CD8-positive, alpha-beta memory T cell (primary cell): ENCODE measurements around the gene ST6GALNAC3. TPM values are rescaled to one million over a fixed set of nuclear protein-coding genes. Genes with fewer than 3 reads are reported as not detected.

Experiments used
- CTCF ChIA-PET: fragments of 350-600 bp; sonication (Branson Sonifier 250); formaldehyde crosslinking; loops from one replicate; lab custom pipeline; 2021; ENCODE audit warnings: antibody characterized with exemption; lab: Charles Lee
- POLR2A ChIA-PET: fragments of 350-600 bp; sonication (Branson Sonifier 250); formaldehyde crosslinking; loops from one replicate; lab custom pipeline; 2021; ENCODE audit warnings: antibody characterized with exemption; lab: Charles Lee
- DNase-seq, 5 donors: peaks; one replicate each; pipeline versions ENCODE4 v3.0.0 to v3.0.0-alpha.2; 2020 to 2022; ENCODE audit warnings: mixed read lengths in 1 of 5
- H3K27ac ChIP-seq: one replicate; pipeline ENCODE4 v1.7.0; 2013; ENCODE audit warnings: low read depth, mild to moderate bottlenecking, low read length, moderate library complexity
- H3K27me3 ChIP-seq: 2 replicates; pipeline ENCODE4 v1.7.0; 2013; ENCODE audit warnings: low read length, mild to moderate bottlenecking; ENCODE audit not compliant: insufficient read depth, poor library complexity, severe bottlenecking
- H3K36me3 ChIP-seq: 2 replicates; pipeline ENCODE4 v1.7.0; 2013; ENCODE audit warnings: mild to moderate bottlenecking, low read length, moderate library complexity; ENCODE audit not compliant: insufficient read depth
- H3K4me1 ChIP-seq: 2 replicates; pipeline ENCODE4 v1.7.0; 2013; ENCODE audit warnings: mild to moderate bottlenecking, low read length, moderate library complexity; ENCODE audit not compliant: insufficient read depth
- H3K4me3 ChIP-seq: 2 replicates; pipeline ENCODE4 v1.7.0; 2013; ENCODE audit warnings: mild to moderate bottlenecking, low read length
- H3K9me3 ChIP-seq: 2 replicates; pipeline ENCODE4 v1.7.0; 2013; ENCODE audit warnings: mild to moderate bottlenecking, low read length
- H3K27ac Mint-ChIP-seq, 8 donors: one replicate each; pipeline ENCODE4 v1.8.0; 2020 to 2021; ENCODE audit warnings: mixed read lengths in 8 of 8, mild to moderate bottlenecking in 6 of 8, inconsistent platforms in 3 of 8, moderate library complexity in 3 of 8
- H3K27me3 Mint-ChIP-seq, 2 donors: one replicate each; pipeline ENCODE4 v1.8.0; 2020 to 2021; ENCODE audit warnings: mixed read lengths in 2 of 2, mild to moderate bottlenecking in 1 of 2, moderate library complexity in 1 of 2
- H3K36me3 Mint-ChIP-seq, 3 donors: one replicate each; pipeline ENCODE4 v1.8.0; 2020 to 2021; ENCODE audit warnings: mixed read lengths in 3 of 3, inconsistent platforms in 1 of 3, mild to moderate bottlenecking in 1 of 3
- H3K4me1 Mint-ChIP-seq, 3 donors: one replicate each; pipeline ENCODE4 v1.8.0; 2020 to 2021; ENCODE audit warnings: mixed read lengths in 3 of 3, inconsistent platforms in 1 of 3, mild to moderate bottlenecking in 1 of 3
- H3K4me3 Mint-ChIP-seq, 7 donors: one replicate each; pipeline ENCODE4 v1.8.0; 2020 to 2021; ENCODE audit warnings: mixed read lengths in 7 of 7, mild to moderate bottlenecking in 6 of 7, moderate library complexity in 4 of 7, inconsistent platforms in 2 of 7
- H3K9me3 Mint-ChIP-seq, 5 donors: one replicate each; pipeline ENCODE4 v1.8.0; 2020 to 2022; ENCODE audit warnings: mixed read lengths in 5 of 5, mild to moderate bottlenecking in 3 of 5, moderate library complexity in 2 of 5, inconsistent platforms in 1 of 5
- polyA plus RNA-seq: library from polyadenylated mRNA; unstranded; fragments of 300-500 nt; fragmentation: Illumina TruSeq; gene quantifications from one replicate; pipeline ENCODE4 v1.2.3, GENCODE V29; 2021
- total RNA-seq, 2 experiments: library from RNA; stranded (reverse); gene quantifications; one replicate each; pipeline ENCODE4 v1.2.3, GENCODE V29; 2021

Gene ST6GALNAC3
- total and polyA plus RNA-seq, 3 experiments from 2014 or later, result 0.33 to 1.8 TPM; not detected in 1

- Mint-ChIP-seq H3K4me1 (peaks cover 23 to 47% (median 34%) of the 10 kb centered on the region in 3 donors), H3K4me3 (no peak overlapping the region)
- POLR2A ChIA-PET, result no interaction called here
Measured at GRCh38 chr1:76259270-76259669, 184.7 kb downstream of the ST6GALNAC3 start.

GRCh38 chr1:76260279-76260678 lies 185.7 kb downstream of the ST6GALNAC3 start:
- Histone ChIP-seq H3K27me3 (no peaks in the 10 kb centered on the region), H3K4me3 (no peak overlapping the region), H3K27ac (no peak overlapping the region), H3K36me3 (no peaks in the 10 kb centered on the region), H3K9me3 (no peaks in the 10 kb centered on the region), H3K4me1 (peaks cover 28% of the 10 kb centered on the region)
- Mint-ChIP-seq H3K27me3 (no peaks in the 10 kb centered on the region), H3K4me3 (peak overlapping the region in 1 of 7 donors; percentile 3), H3K9me3 (peaks cover 0 to 2% (median 0%) of the 10 kb centered on the region in 5 donors), H3K36me3 (no peaks in the 10 kb centered on the region), H3K27ac (peak overlapping the region in 1 of 8 donors; percentile 9), H3K4me1 (peaks cover 23 to 46% (median 34%) of the 10 kb centered on the region in 3 donors)
- CTCF ChIA-PET, result no interaction called here
- DNase-seq, result no peak
- POLR2A ChIA-PET, result no interaction called here

More at GRCh38 chr1:76259270-76259669, 184.7 kb downstream of the ST6GALNAC3 start:
- Histone ChIP-seq H3K36me3 (no peaks in the 10 kb centered on the region), H3K9me3 (no peaks in the 10 kb centered on the region), H3K4me3 (no peak overlapping the region), H3K4me1 (peaks cover 35% of the 10 kb centered on the region), H3K27me3 (no peaks in the 10 kb centered on the region), H3K27ac (no peak overlapping the region)
- CTCF ChIA-PET, result no interaction called here
- no peak for DNase-seq
- H3K9me3 Mint-ChIP-seq, result peaks cover 0 to 2% (median 0%) of the 10 kb centered on the region in 5 donors
- H3K36me3 Mint-ChIP-seq, result no peaks in the 10 kb centered on the region
- H3K27ac Mint-ChIP-seq, result no peak overlapping the region
- H3K27me3 Mint-ChIP-seq, result no peaks in the 10 kb centered on the region

DNA sequence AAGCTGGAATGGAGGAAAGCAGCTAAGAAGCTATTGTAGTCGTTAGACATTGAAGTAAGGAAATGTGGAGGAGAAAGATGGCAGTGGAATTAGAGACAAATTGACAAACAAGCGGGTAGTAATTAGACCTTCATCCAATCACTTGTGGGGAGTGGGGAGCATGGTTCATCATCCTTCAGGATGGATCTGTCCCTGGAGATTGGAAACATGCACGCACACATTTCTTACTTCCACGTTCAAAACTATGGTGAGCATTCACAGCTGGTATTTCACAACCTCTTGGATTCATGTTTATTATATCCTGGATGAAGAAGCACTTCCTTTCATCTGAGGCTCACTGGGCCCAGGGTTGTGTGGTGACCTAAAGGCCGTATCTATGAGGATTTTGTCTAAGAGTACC lies 188.1 kb downstream of the ST6GALNAC3 start:
- Mint-ChIP-seq H3K36me3 (no peaks in the 10 kb centered on the region), H3K9me3 (peaks cover 0 to 2% (median 0%) of the 10 kb centered on the region in 5 donors), H3K27me3 (no peaks in the 10 kb centered on the region), H3K4me1 (peaks cover 20 to 35% (median 28%) of the 10 kb centered on the region in 3 donors), H3K4me3 (no peak overlapping the region), H3K27ac (no peak overlapping the region)
- Histone ChIP-seq H3K27me3 (no peaks in the 10 kb centered on the region), H3K36me3 (no peaks in the 10 kb centered on the region), H3K27ac (no peak overlapping the region), H3K4me3 (no peak overlapping the region), H3K9me3 (no peaks in the 10 kb centered on the region), H3K4me1 (peaks cover 32% of the 10 kb centered on the region)
- ChIA-PET POLR2A (no interaction called here), CTCF (no interaction called here)
- no peak for DNase-seq

DNA sequence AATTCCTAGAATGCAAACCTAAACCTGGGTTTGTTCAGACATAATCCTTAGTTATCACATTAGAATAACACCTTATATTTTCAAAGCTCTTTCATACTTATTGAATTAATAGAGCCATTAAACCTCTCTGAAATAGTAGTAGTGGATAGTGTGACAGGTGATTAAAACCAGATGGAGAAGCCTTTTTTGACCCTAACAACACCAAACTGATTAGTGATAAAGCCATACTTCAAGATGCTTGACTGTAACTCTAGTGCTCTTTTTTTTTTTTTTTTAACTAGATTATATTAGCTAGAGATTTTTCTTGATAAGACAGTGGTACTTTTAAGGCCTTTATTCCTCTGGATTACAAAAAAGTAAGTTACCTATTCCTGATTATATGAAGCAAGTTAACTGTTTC lies 190.1 kb downstream of the ST6GALNAC3 start:
- Histone ChIP-seq H3K36me3 (no peaks in the 10 kb centered on the region), H3K27me3 (no peaks in the 10 kb centered on the region), H3K4me3 (no peak overlapping the region), H3K9me3 (no peaks in the 10 kb centered on the region), H3K27ac (no peak overlapping the region), H3K4me1 (peaks cover 45% of the 10 kb centered on the region)
- Mint-ChIP-seq H3K27ac (no peak overlapping the region), H3K36me3 (no peaks in the 10 kb centered on the region), H3K4me3 (no peak overlapping the region), H3K27me3 (no peaks in the 10 kb centered on the region), H3K9me3 (peaks cover 0 to 2% (median 0%) of the 10 kb centered on the region in 5 donors), H3K4me1 (peaks cover 36 to 44% (median 42%) of the 10 kb centered on the region in 3 donors)
- ChIA-PET POLR2A (no interaction called here), CTCF (no interaction called here)
- DNase-seq, result no peak

- no peaks in the 10 kb centered on the region for H3K36me3 Mint-ChIP-seq
- H3K27ac Mint-ChIP-seq, result peak overlapping the region in 1 of 8 donors; percentile 0
- CTCF ChIA-PET, result interaction anchor here (1.4 kb wide), 1 partner anchor 113 kb away, joined by 3 read pairs; no protein-coding TSS in a partner anchor
- no peak overlapping the region for H3K4me3 Mint-ChIP-seq
- Histone ChIP-seq H3K4me1 (peaks cover 53% of the 10 kb centered on the region), H3K27ac (no peak overlapping the region), H3K9me3 (no peaks in the 10 kb centered on the region), H3K36me3 (no peaks in the 10 kb centered on the region), H3K27me3 (no peaks in the 10 kb centered on the region), H3K4me3 (no peak overlapping the region)
- no peaks in the 10 kb centered on the region for H3K9me3 Mint-ChIP-seq
- POLR2A ChIA-PET, result no interaction called here
- no peaks in the 10 kb centered on the region for H3K27me3 Mint-ChIP-seq
- DNase-seq, result no peak
- H3K4me1 Mint-ChIP-seq, result peaks cover 37 to 51% (median 45%) of the 10 kb centered on the region in 3 donors
Measured at GRCh38 chr1:76266762-76267161, 192.2 kb downstream of the ST6GALNAC3 start.

- H3K9me3 Mint-ChIP-seq, result no peaks in the 10 kb centered on the region
- CTCF ChIA-PET, result no interaction called here
Measured at GRCh38 chr1:76267631-76268030, 193.1 kb downstream of the ST6GALNAC3 start.

GRCh38 chr1:76268341-76268740 lies 193.8 kb downstream of the ST6GALNAC3 start:
- H3K27ac ChIP-seq, result no peak overlapping the region
- ChIA-PET CTCF (no interaction called here), POLR2A (interaction anchor here (1.8 kb wide), 1 partner anchor 11 kb away, joined by 5 read pairs; no protein-coding TSS in a partner anchor)
- H3K27me3 Mint-ChIP-seq, result no peaks in the 10 kb centered on the region
- H3K4me1 ChIP-seq, result peaks cover 53% of the 10 kb centered on the region
- peaks cover 37 to 51% (median 45%) of the 10 kb centered on the region in 3 donors for H3K4me1 Mint-ChIP-seq
- H3K4me3 Mint-ChIP-seq, result peak overlapping the region; percentile 29 to 68 (median 57)
- DNase-seq, result no peak
- peak overlapping the region in 7 of 8 donors; percentile 44 to 90 (median 80) for H3K27ac Mint-ChIP-seq
- peak overlapping the region; percentile 1 for H3K4me3 ChIP-seq
- H3K9me3 ChIP-seq, result no peaks in the 10 kb centered on the region
- no peaks in the 10 kb centered on the region for H3K36me3 ChIP-seq
- no peaks in the 10 kb centered on the region for H3K36me3 Mint-ChIP-seq
- no peaks in the 10 kb centered on the region for H3K27me3 ChIP-seq
- H3K9me3 Mint-ChIP-seq, result no peaks in the 10 kb centered on the region

More at GRCh38 chr1:76267631-76268030, 193.1 kb downstream of the ST6GALNAC3 start:
- Histone ChIP-seq H3K4me1 (peaks cover 53% of the 10 kb centered on the region), H3K27ac (no peak overlapping the region), H3K36me3 (no peaks in the 10 kb centered on the region), H3K4me3 (peak overlapping the region; percentile 1), H3K9me3 (no peaks in the 10 kb centered on the region), H3K27me3 (no peaks in the 10 kb centered on the region)
- peak in 2 of 5 donors; percentile 46 for DNase-seq
- POLR2A ChIA-PET, result interaction anchor here (0.6 to 1.8 kb wide), 2 partner anchors 10 to 29 kb away, joined by 5 read pairs; no protein-coding TSS in a partner anchor
- peak overlapping the region in 7 of 8 donors; percentile 11 to 90 (median 74) for H3K27ac Mint-ChIP-seq
- H3K4me3 Mint-ChIP-seq, result peak overlapping the region; percentile 9 to 61 (median 51)
- peaks cover 37 to 51% (median 45%) of the 10 kb centered on the region in 3 donors for H3K4me1 Mint-ChIP-seq
- H3K27me3 Mint-ChIP-seq, result no peaks in the 10 kb centered on the region
- H3K36me3 Mint-ChIP-seq, result no peaks in the 10 kb centered on the region

- H3K27ac Mint-ChIP-seq, result peak overlapping the region in 6 of 8 donors; percentile 5 to 90 (median 66)
Measured at GRCh38 chr1:76269155-76269554, 194.6 kb downstream of the ST6GALNAC3 start.

More at GRCh38 chr1:76269155-76269554, 194.6 kb downstream of the ST6GALNAC3 start:
- no peaks in the 10 kb centered on the region for H3K27me3 Mint-ChIP-seq
- H3K9me3 Mint-ChIP-seq, result no peaks in the 10 kb centered on the region
- ChIA-PET POLR2A (interaction anchor here (1.8 kb wide), 1 partner anchor 12 kb away, joined by 5 read pairs; no protein-coding TSS in a partner anchor), CTCF (no interaction called here)
- Histone ChIP-seq H3K36me3 (no peaks in the 10 kb centered on the region), H3K9me3 (no peaks in the 10 kb centered on the region), H3K4me3 (no peak overlapping the region), H3K27ac (no peak overlapping the region), H3K4me1 (peaks cover 53% of the 10 kb centered on the region), H3K27me3 (no peaks in the 10 kb centered on the region)
- DNase-seq, result no peak
- H3K4me3 Mint-ChIP-seq, result peak overlapping the region in 5 of 7 donors; percentile 14 to 68 (median 57)
- no peaks in the 10 kb centered on the region for H3K36me3 Mint-ChIP-seq
- H3K4me1 Mint-ChIP-seq, result peaks cover 37 to 51% (median 45%) of the 10 kb centered on the region in 3 donors
